ENCODE data around the gene MBNL3. TPM values are rescaled to one million over a fixed set of nuclear protein-coding genes. Genes with fewer than 3 reads are reported as not detected.

MBNL3 gene
- polyA plus RNA-seq, 1 of the 3 experiments (the other 2 are of a cell fraction) = 0.21 TPM

- Histone ChIP-seq H3K4me3 (ENCODE audit: low read depth in 2 of 2, low read length in 1 of 2) (no peak overlapping the region), H3K9me2 (no peaks in the 10 kb centered on the region), H3K27me3 (ENCODE audit: insufficient read depth) (no peaks in the 10 kb centered on the region), H3K9me3 (no peaks in the 10 kb centered on the region), H3K4me1 (ENCODE audit: control insufficient read depth in 1 of 2, insufficient read depth in 2 of 2, low read depth in 1 of 2, low read length in 1 of 2) (no peaks in the 10 kb centered on the region), H4K20me1 (ENCODE audit: insufficient read depth) (no peaks in the 10 kb centered on the region), H3K36me3 (replicated peaks in 1 of 2; ENCODE audit: control insufficient read depth in 1 of 2, insufficient read depth in 2 of 2, low read length in 1 of 2) (no peaks in the 10 kb centered on the region), H3K9ac (no peak overlapping the region), H2AFZ (ENCODE audit: low read depth) (no peak overlapping the region), H3K4me2 (no peak overlapping the region), H3K27ac (ENCODE audit: low read depth in 2 of 2, low read length in 1 of 2) (no peak overlapping the region), H3K79me2 (ENCODE audit: insufficient read depth) (no peaks in the 10 kb centered on the region), H3F3A (replicated peaks; ENCODE audit: insufficient read depth) (no peaks in the 10 kb centered on the region)
- POLR2A ChIA-PET = no interaction called here
- 43% methylated on average over 1 of the region's 1 CpG for WGBS (ENCODE audit: low lambda C conversion rate)
- TF ChIP-seq RXRA (IDR thresholded peaks at IDR 0.05; ENCODE audit: borderline replicate concordance, low read depth) (no peak), NRF1 (IDR thresholded peaks at IDR 0.05; ENCODE audit: low read depth, low read length) (no peak)
- CTCF ChIA-PET = no interaction called here
- DNase-seq = no peak
These were observed 53.6 kb downstream of the MBNL3 start for GRCh38 chrX:132435222-132435621.

GRCh38 chrX:132433551-132433950 lies 55.3 kb downstream of the MBNL3 start:
- ChIA-PET POLR2A (no interaction called here), CTCF (no interaction called here)

More at GRCh38 chrX:132433551-132433950, 55.3 kb downstream of the MBNL3 start:
- WGBS (ENCODE audit: low lambda C conversion rate) = 38% methylated on average over 6 of the region's 6 CpGs
- Histone ChIP-seq H3K9me3 (no peaks in the 10 kb centered on the region), H3K79me2 (ENCODE audit: insufficient read depth) (no peaks in the 10 kb centered on the region), H3K9me2 (no peaks in the 10 kb centered on the region), H3K27ac (ENCODE audit: low read depth in 2 of 2, low read length in 1 of 2) (no peak overlapping the region), H4K20me1 (ENCODE audit: insufficient read depth) (no peaks in the 10 kb centered on the region), H3K36me3 (replicated peaks in 1 of 2; ENCODE audit: control insufficient read depth in 1 of 2, insufficient read depth in 2 of 2, low read length in 1 of 2) (no peaks in the 10 kb centered on the region), H3K9ac (no peak overlapping the region), H3K4me3 (ENCODE audit: low read depth in 2 of 2, low read length in 1 of 2) (no peak overlapping the region), H3K4me1 (ENCODE audit: control insufficient read depth in 1 of 2, insufficient read depth in 2 of 2, low read depth in 1 of 2, low read length in 1 of 2) (no peaks in the 10 kb centered on the region; a peak in 1 of 4 replicates), H3K4me2 (no peak overlapping the region), H3F3A (replicated peaks; ENCODE audit: insufficient read depth) (no peaks in the 10 kb centered on the region), H2AFZ (ENCODE audit: low read depth) (no peak overlapping the region), H3K27me3 (ENCODE audit: insufficient read depth) (no peaks in the 10 kb centered on the region)
- no peak for DNase-seq
- no peak for TF ChIP-seq NFIC (IDR thresholded peaks at IDR 0.05; ENCODE audit: borderline replicate concordance)
- TF ChIP-seq REST (IDR thresholded peaks at IDR 0.05; ENCODE audit: low read depth, low read length) = no peak
- TF ChIP-seq TEAD4 (IDR thresholded peaks at IDR 0.05; ENCODE audit: borderline replicate concordance, insufficient read depth) = no peak
- no peak for TF ChIP-seq SMC3 (IDR thresholded peaks at IDR 0.05; ENCODE audit: low read depth, low read length)
- no peak for TF ChIP-seq EP300 (IDR thresholded peaks at IDR 0.05; ENCODE audit: borderline replicate concordance in 1 of 2, low read depth in 1 of 2, low read length in 1 of 2)
